Liver (tissue), 3 donors: Measurements from ENCODE around the gene PRDM2.

Experiments used
- CTCF ChIP-seq: fragments of 150-350 bp; IDR thresholded peaks from 2 replicates; pipeline ENCODE4 v1.5.1; 2017; ENCODE audit warnings: improper control_type of control experiment, low read depth, low read length; ENCODE audit not compliant: missing input control
- GABPA ChIP-seq, 2 donors: IDR thresholded peaks in 1 of 2; conservative IDR thresholded peaks in 1 of 2; 2 replicates each; pipeline ENCODE4 v1.6.1; 2016; ENCODE audit warnings: antibody characterized with exemption in 2 of 2, mild to moderate bottlenecking in 1 of 2, moderate library complexity in 1 of 2
- RAD21 ChIP-seq, 2 donors: IDR thresholded peaks; 2 replicates each; pipeline ENCODE4 v1.6.1; 2016; ENCODE audit warnings: antibody characterized with exemption in 2 of 2, mild to moderate bottlenecking in 2 of 2
- SP1 ChIP-seq: IDR thresholded peaks from 2 replicates; pipeline ENCODE4 v1.6.1; 2018; ENCODE audit warnings: antibody characterized with exemption, mild to moderate bottlenecking
- TAF1 ChIP-seq: conservative IDR thresholded peaks from 2 replicates; pipeline ENCODE4 v1.6.1; 2016; ENCODE audit warnings: antibody characterized with exemption, mild to moderate bottlenecking
- TF ChIP-seq, protein P1 (sequence below): IDR thresholded peaks from 2 replicates; pipeline ENCODE4 v1.6.1; 2016; ENCODE audit warnings: antibody characterized with exemption, mild to moderate bottlenecking
- TF ChIP-seq, protein P2 (sequence below): IDR thresholded peaks from 2 replicates; pipeline ENCODE4 v1.6.1; 2016; ENCODE audit warnings: antibody characterized with exemption
- donor health status: healthy.
- donor health status: healthy.

DNA sequence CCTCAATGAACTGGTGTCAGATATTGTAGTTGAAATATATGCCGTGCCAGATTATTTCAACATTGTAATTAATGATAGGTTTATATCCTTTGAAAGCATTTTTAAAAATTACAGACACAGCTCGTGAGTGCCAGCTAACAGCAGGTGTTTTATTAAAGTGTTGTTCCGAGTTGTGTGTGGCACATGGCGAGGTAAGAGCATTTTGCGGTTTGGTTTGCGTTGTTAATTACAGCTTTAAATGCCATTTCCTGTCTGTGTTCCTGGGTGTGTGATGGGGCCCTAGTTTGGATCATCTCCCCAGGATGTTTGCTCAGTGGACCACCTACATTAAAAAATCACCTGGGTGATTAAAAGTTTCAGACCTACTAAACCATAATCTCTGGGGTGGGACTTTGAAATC is 97.4 kb downstream of the PRDM2 start:
- no peak for TF ChIP-seq CTCF
- TF ChIP-seq, protein P1, sequence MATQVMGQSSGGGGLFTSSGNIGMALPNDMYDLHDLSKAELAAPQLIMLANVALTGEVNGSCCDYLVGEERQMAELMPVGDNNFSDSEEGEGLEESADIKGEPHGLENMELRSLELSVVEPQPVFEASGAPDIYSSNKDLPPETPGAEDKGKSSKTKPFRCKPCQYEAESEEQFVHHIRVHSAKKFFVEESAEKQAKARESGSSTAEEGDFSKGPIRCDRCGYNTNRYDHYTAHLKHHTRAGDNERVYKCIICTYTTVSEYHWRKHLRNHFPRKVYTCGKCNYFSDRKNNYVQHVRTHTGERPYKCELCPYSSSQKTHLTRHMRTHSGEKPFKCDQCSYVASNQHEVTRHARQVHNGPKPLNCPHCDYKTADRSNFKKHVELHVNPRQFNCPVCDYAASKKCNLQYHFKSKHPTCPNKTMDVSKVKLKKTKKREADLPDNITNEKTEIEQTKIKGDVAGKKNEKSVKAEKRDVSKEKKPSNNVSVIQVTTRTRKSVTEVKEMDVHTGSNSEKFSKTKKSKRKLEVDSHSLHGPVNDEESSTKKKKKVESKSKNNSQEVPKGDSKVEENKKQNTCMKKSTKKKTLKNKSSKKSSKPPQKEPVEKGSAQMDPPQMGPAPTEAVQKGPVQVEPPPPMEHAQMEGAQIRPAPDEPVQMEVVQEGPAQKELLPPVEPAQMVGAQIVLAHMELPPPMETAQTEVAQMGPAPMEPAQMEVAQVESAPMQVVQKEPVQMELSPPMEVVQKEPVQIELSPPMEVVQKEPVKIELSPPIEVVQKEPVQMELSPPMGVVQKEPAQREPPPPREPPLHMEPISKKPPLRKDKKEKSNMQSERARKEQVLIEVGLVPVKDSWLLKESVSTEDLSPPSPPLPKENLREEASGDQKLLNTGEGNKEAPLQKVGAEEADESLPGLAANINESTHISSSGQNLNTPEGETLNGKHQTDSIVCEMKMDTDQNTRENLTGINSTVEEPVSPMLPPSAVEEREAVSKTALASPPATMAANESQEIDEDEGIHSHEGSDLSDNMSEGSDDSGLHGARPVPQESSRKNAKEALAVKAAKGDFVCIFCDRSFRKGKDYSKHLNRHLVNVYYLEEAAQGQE = no peak
- no peak for TF ChIP-seq SP1
- TF ChIP-seq TAF1 = no peak
- no peak for TF ChIP-seq GABPA (IDR thresholded peaks at IDR 0.05 in 1 of 2, conservative IDR thresholded peaks at IDR 0.05 in 1 of 2)
- no peak for TF ChIP-seq RAD21 (IDR thresholded peaks at IDR 0.05)
- TF ChIP-seq, protein P2, sequence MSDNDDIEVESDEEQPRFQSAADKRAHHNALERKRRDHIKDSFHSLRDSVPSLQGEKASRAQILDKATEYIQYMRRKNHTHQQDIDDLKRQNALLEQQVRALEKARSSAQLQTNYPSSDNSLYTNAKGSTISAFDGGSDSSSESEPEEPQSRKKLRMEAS = no peak
